GM19372 (cell line): Measurements from ENCODE around the gene C1QTNF2.

Source experiments
- ATAC-seq: cut with Tn5 transposase; IDR thresholded peaks from one replicate; pipeline ENCODE4 v1.9.1; 2021; ENCODE audit warnings: mild to moderate bottlenecking, low read depth, moderate library complexity; ENCODE audit not compliant: unreplicated experiment

Gene C1QTNF2, protein sequence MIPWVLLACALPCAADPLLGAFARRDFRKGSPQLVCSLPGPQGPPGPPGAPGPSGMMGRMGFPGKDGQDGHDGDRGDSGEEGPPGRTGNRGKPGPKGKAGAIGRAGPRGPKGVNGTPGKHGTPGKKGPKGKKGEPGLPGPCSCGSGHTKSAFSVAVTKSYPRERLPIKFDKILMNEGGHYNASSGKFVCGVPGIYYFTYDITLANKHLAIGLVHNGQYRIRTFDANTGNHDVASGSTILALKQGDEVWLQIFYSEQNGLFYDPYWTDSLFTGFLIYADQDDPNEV

DNA sequence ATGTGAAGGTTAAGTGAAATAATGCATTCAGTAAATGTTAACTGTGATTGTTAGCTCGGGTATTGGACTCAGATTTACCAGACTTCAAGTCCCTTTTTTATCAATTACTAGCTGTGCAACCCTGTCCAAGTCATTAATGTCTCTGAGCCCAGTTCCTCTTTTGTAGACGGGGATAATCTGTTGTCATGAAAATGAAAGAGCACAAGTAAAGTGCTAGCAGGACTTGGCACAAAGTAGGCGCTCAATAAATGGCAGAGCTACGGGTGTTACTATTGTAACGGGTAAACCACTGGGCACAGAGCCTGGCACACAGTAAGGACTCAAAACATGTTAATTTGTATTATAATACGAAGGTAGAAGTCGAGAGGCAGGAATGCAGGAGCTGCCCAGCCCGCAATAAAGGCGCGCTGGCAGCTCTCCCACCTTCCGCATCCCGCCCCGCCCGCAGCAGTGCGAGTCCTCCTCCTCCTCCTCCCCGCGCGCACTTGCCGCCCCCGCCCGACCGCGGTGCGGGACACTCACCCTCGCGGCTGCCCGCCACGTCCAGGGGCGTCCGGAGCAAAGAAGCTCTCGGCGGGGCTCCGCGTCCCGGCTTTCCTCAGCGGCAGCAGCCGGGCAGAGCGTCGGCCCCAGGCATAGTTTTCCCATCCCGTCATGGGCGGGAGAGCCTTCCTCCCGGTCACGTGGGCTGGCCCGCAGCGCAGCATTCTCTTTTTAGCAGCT is at the start of gene C1QTNF2:
TSS of gene C1QTNF2 (minus strand) at position 637 of the 723 bp plus-strand sequence. CDS start 15,615 bp downstream, outside the sequence.
- ATAC-seq = no peak

DNA sequence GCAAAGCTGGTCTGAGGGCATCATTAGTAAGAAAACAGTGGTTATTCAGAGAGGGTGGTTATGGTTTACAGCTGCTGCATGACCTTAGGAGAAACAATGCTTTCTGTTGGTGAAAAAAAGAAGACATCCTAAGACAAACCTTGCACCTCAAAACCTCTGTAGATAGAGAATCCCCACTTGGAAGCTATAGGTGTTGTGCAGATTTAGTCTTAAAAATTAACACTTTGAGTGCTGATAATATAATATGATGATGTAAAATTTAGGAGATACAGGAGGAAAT is 49.8 kb upstream of the C1QTNF2 start:
- ATAC-seq = no peak

DNA sequence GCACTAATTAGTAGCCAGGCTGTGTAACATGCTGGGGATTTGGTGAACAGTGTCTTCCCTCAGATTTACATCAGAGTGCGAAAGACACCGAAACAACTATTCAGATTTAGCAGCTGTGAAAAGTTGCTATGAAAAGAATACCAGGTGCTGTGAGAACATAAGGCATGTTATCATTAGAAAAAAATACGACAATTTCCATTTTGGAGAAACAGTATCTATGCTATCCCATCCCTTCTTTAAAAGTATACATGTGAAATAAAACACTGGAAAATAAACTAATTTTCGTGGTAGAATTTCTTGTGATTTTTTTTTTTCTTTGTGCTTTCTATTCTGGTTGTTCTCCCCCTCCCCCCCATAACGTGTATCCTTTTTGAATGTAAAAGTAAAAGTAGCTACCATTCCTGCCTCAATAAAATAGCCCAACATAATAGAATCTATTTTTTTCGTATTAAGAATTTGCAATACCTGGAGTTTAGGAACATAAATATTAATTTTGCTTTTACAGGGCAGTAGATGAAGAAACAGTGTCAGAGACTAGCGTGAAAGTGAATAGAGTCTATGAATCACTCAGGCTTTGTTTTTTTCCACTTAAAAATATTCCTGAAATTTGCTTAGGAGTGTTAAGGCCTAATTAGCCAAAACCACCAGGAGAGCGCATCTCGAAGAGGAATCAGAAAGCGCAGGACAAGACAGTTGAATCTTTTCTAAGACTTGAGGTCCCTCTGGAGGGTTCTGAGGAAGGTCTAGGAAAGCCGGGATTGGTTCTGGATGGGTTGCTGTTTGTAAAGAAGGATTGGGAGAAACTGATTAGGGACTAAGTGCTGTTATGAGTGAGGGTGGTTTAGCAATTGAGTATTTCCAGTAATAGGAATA is 49.3 kb upstream of the C1QTNF2 start:
- ATAC-seq = no peak

DNA sequence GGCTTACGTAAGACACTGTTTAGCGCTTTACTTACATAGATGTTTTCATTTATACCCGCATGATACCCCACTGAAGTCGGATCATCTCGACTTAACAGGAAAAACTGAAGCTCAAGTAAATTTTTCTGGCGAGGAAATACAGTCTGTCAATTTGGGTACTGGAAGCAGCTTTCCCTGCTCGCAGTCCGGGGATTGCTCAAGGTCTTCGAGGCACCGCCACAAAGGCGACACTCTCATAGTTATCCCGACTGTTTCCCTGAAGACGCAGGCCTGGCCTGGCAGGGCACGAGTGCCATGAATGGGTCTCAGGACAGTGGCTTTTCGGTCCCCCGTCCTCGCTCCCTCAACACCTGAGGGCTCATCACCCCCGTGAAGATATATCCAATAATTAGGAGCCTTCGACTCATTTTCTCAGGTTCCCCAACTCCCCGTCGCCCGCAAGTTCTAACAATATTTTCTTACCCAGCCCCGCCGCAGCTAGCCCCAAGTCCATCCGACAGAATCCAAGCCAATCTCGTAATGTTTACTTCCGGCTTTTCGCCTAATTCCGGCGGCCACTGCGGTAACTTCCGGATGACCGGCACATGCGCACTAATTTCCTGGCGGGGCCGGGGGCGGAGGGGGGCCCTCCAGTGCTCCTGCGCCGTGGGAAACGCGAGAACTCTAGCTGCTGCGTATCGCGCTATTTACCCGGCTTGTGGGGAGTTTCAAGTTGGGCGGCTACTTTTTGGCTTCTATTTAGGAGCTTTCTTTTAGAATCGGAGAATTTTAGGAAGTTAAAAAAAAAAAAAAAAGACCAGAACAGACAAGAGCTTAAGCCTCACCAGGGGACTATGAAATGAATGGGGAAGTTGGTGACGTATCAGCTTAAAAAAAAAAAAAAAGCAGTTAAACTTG is 48.4 kb upstream of the C1QTNF2 start, which contains the start of gene SLU7:
TSS of gene SLU7 (minus strand) at position 521 of the 897 bp plus-strand sequence. CDS start 3,787 bp downstream, outside the sequence.
- peak; percentile 71 for ATAC-seq

DNA sequence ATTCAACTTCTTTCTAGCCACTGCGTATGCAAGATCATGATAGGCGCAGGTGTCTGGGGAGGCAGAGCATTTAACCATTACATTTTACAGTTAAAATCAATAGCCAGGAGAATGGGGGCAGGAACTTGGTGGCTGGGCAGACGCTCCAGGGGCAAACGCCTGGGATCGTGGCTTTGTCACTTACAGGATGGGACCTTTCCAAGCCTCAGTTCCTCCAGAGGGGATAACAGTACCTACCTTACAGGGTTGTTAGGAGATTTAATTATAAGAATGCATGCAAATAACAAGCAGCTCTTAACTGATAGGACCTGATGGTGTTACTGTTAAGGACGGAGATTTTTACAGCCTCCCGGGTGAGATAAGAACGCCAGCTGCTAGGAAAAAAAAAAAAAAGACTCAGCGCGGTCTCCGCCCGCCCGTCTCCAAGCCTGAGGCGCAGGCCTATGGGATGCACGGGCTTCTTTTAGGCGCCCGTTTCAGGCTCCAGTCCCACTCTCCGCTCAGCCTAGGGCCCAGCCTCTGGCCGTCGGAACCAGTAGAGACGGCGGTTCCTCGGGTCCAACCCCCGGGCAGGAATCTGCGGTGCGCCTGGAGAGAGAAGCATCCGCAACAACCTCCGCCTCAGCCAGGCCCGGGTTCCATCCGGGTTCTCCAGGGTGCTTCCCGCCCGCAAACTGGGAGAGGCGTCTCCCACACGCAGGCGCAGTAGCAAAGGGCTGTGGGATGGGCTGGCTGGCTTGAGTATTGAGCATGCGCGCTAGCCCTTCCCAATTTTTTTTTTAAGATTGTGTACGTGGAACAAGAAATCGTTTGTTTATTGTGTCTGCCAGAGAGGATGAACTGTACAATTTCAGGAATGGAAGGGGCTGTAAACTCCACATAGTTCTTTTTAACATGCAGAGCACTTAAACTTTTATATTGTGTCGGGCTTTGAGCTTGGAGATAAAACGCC is 29.3 kb upstream of the C1QTNF2 start, which contains the start of gene FAM200C:
TSS of gene FAM200C (minus strand) at position 653 of the 952 bp plus-strand sequence. CDS start 4,564 bp downstream, outside the sequence.
- ATAC-seq = peak; percentile 83

DNA sequence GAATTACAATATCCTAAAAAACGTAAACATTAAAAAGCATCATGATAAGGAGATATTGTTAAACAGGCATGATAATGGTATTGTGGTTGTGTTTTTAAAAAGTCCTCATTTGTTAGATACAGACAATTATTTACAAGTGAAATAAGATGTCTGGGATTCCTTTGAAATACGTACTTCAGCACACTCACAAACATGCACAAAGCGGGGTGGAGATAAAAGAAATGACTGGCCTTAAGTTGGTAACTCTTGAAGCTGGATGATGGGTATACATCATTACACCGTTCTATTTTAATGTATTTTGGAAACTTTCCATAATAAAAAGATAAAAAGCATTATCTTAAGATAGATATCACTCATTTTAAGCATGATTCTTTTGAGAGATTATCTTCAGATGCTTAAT is 28.4 kb upstream of the C1QTNF2 start:
- no peak for ATAC-seq

DNA sequence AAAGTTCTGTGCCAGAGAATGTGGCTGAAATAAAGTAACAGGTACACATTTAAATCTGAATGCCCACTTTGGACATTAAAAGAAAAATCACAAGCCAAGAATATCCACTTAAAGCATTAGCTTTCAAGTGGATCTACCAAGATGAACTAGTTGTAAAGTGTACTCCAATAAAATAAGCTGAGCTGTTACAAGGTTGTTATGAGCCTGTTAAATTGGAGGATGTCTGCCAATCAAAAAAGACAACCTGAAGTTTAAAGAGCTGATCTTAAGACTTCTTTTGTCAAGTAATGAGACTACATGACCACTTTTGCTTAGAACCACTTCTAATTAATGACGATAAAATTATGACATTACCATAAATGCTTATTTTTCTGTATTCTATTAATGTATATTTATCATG is 27.1 kb upstream of the C1QTNF2 start:
- ATAC-seq = no peak

DNA sequence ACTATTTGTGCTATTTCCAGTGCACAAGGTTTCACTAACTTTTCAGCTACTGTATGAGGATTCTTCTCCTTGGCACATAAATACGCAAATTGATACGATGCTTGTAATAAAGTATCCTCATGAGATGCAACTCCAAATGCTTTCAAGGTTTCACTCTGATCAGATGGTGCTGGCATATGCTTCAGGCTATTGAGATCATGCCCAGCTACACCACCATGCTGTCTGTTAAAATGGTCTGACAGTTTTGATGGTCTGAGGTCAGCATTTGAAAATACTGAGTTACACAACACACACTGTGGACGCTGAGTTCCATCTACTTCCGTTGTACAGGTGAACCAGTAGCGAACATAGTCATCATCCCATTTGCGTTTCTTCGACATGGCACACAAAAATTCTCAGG is 24.7 kb upstream of the C1QTNF2 start:
- no peak for ATAC-seq

DNA sequence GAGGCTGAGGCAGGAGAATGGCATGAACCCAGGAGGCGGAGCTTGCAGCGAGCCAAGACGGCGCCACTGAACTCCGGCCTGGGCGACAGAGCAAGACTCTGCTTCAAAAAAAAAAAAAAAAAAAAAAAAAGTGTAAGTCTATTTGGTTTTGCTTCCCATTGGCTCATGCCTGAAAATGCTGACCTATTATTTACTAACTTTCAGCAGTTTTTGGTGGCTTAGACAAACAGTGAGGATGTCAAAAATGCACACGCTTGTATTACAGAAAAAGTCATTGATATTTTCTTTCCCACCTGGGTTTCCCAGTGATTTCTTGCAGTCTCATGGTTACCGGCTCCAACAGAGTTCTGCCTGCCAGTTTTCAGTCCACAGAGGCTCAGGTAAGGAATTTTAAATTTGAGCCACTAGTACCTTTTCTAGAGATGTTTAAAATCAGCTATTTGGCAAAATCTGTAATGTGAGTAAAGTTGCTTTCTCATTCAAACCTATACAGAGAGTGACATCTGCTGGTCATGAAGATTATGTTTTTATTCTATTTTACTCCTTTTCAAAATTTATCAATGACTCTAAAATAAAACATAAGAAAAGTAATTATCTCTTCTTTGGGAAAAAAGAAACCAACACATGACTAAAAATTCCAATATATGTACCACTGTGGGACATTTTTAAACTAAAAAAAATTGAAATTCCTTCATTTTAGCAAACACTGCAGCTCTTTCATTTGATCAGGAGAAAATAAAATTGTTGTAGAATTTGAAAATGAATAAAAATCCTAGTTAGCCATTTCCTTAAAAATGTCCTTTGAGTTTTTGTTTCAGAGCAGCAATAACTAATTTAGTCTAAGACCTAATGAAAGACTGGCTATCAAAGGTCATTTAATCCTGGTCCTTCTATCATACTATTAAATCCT is 20.6 kb upstream of the C1QTNF2 start:
- ATAC-seq = no peak

DNA sequence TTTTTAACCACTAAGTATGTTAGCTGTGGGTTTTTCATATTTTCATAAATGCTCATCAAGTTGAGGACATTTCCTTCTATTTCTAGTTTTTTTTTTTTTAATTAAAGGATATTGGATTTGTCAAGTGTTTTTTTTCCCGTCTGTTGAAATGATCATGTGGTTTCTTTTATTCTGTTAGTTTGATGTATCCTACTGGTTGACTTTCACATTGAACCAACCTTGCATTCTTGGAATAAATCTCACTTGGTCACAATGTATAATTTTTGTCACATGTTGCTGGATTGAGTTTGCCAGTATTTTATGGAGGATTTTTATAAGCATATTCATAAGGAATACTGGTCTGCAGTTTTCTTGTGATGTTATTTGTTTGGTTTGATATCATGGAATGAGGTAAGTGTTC is 17.0 kb upstream of the C1QTNF2 start:
- no peak for ATAC-seq

DNA sequence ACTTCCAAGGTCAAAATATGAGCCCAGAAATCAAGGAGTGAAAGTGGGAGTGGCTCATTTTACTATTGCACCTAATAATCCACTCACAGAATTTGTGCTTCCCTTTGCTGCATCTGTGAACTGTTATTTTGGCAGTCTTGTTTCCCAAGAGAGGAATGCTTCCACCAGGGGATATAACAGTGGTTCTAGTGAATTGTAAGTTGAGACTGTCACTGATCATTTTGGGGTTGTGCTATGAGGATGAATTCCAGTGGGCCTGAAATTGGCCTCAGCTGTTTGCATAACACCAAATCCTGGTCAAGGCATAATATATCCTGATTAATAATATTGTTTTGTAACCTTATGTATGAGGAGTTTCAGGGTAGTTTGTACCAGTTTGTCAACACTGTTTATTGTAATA is 15.1 kb upstream of the C1QTNF2 start:
- no peak for ATAC-seq

DNA sequence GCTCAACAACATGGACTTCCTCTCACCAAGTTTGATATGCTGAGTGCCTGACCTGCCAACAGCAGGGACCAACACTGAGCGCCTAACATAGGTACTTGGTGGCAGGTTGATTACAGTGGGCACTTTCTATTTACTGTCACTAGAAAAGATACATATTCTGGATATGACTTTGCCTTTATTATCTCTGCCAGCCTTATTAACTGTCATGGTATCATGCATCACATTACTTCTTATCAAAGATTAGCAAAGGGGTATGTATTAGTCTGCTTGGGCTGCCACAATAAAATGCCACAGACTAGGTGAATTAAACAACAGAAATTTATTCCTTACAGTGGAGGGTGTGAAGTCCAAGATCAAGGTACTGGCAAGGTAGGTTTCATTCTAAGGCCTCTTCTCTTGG is 14.3 kb upstream of the C1QTNF2 start:
- ATAC-seq = no peak

DNA sequence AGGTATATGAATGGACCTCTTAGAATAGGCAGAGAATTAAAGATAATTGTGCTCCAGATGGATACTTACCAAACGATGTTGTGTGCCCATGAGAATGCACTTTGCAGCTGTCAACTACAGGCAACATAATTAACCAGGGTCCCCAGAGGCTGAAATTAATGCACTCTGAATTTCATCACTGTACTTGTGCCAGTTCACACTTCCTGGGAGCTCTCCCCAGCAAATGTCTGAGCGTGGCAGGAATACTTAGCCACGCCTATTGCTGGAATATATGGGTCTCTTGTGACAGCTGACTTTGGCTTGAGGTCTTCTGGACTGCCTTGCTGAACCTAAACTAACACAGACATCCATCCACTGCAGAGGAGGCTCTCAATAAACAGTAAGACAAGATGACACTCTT is 11.9 kb upstream of the C1QTNF2 start:
- ATAC-seq = no peak

DNA sequence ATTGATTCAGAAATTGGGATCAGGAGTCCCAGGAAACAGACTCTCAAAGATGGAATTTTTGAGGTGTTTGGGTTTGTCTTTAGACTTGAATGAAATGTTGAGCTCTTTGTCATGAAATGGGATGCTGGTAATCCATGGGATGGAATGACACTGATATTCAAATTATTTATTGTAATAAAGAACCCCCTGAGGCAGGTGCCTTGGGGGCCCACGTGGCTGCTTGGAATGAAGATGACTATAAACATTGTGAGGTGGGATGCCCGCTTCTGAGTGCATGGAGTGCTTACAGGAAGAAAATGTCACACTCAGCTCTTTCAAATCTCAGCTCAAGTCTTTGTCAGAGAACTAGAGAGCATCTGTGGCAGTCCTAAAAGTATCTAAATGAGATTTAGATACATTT is 9.6 kb upstream of the C1QTNF2 start:
- ATAC-seq = no peak

DNA sequence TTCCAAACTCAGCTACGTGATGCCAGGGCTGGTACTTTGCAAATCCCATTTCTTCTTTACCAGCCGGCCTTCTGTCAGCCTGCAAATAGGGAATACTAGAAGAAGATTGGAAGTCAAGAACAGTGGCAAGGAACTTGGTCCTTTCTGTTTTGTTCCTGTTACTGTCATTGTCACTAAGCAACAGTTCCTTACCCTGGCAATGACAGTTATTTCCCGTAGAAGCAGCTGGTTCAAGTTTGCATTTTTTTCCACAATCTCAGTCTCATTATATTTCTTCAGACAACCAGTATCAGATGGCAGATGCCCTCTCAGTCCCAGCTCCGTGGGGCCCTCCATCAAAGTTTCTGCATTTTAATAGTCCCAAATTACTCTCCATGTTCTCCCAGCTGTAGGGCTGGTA is 9.1 kb upstream of the C1QTNF2 start:
- no peak for ATAC-seq

DNA sequence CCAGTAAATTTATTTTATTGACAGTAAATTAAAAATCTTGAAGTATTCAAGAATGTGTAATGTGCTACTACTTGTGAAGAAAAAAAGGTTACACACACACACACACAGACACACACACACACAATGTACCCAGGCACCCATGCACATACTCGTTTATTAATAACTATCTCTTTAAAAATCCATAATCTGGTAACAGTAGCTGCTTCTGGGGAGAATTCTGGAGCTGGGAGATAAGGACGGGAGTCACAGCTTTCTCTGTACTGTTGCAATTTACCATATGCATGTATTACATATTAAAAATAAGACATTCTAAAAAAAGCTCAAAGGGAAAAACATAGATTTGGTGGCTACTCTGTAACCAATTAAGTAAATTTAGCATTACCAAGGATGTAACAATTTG is 7.9 kb upstream of the C1QTNF2 start:
- ATAC-seq = no peak

DNA sequence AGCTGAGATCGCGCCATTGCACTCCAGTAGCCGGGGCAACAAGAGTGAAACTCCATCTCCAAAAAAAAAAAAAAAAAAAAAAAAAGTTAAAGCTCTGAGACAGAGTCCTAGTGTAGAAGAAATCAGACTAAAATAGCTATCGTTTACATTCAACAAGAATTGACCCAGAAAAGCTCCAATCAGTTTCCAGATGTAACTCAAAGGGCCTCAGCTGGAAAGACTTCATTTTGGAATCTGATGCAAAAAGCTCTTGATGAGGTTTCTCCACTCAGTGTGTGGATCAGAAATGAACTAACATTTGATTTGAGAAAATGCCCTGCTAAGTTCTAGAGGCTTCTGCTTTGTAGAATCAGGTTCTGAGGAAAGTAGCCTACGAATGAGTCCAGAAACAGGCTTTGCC is 7.2 kb upstream of the C1QTNF2 start:
- ATAC-seq = no peak

DNA sequence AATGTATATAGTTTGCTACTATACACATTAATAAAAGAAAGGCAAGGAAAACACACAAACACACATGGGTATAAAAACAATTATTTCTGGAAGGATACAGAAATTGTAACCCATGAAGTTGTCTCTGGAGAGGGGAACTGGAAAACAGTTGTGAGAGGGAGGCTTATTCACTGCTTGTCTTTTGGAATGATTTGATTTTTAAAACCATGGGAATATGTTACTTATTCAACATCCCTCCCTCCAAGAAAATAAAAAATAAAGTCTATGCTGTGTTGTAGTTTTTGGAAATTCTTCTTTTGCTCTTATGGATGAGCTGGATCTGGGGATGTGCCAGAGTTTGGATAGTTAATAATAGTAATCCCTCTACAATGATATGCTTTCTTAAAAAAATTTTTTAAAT is 6.0 kb upstream of the C1QTNF2 start:
- ATAC-seq = no peak
